Psoas muscle (tissue), 8 donors: ENCODE results near the gene SPATA18. TPM values are rescaled to one million over a fixed set of nuclear protein-coding genes. Genes with fewer than 3 reads are reported as not detected.
"Not testable (repeated sequence)": the region's sequence is repeated elsewhere in the genome, so short reads cannot be mapped to it uniquely, and the experiment has no call there.

Experiments
- ATAC-seq, 4 donors: fragments of 200-7000 bp; cut with Tn5 transposase; one replicate each; pipeline ENCODE4 v1.9.1; 2020; ENCODE audit warnings: moderate library complexity in 3 of 4, mild to moderate bottlenecking in 2 of 4
- DNase-seq, 2 donors: peaks; one replicate each; pipeline ENCODE4 v3.0.0-alpha.2; 2020
- H3K27ac ChIP-seq: fragments of 200-600 bp; one replicate; pipeline ENCODE4 v1.8.0; 2022
- H3K27me3 ChIP-seq, 3 donors: fragments of 200-600 bp in 1 of 3; one replicate each; pipeline versions ENCODE4 v1.6.1 to v1.8.0; 2013 to 2022; ENCODE audit warnings: low read length in 2 of 3, mild to moderate bottlenecking in 2 of 3, moderate library complexity in 1 of 3; ENCODE audit not compliant: insufficient read depth in 3 of 3
- H3K36me3 ChIP-seq, 2 donors: fragments of 200-600 bp in 1 of 2; one replicate each; pipeline versions ENCODE4 v1.6.1 to v1.8.0; 2013 to 2022; ENCODE audit warnings: low read depth in 1 of 2, mild to moderate bottlenecking in 1 of 2, moderate library complexity in 1 of 2; ENCODE audit not compliant: insufficient read depth in 1 of 2
- H3K4me1 ChIP-seq: fragments of 200-600 bp; one replicate; pipeline ENCODE4 v1.8.0; 2022
- H3K4me3 ChIP-seq: fragments of 200-600 bp; one replicate; pipeline ENCODE4 v1.8.0; 2022; ENCODE audit warnings: mild to moderate bottlenecking
- H3K9me3 ChIP-seq: fragments of 200-600 bp; one replicate; pipeline ENCODE4 v1.8.0; 2022
- WGBS, 3 donors: extraction: QIAGEN DNeasy Blood & Tissue Kit; methylation state at CpG; one replicate each; pipeline versions ENCODE4 v1.1.6 to v1.1.7; 2013; 5-methylcytosine and 5-hydroxymethylcytosine counted together
- intact Hi-C, 2 donors: fragments of 100-400 bp; cut with DNase I; formaldehyde crosslinking; loops; one replicate each; pipeline versions ENCODE4 v1.11.0 to v1.14.2; 2022
- polyA plus RNA-seq, 3 donors: library from polyadenylated mRNA; stranded (reverse); fragments of 200-250 nt; gene quantifications; one replicate each; pipeline ENCODE4 v1.2.3, GENCODE V29; 2013
- total RNA-seq, 4 donors: library from RNA; stranded (reverse); fragmentation: NEBNext Ultra II Directional in 2 of 4; extraction: Animal tissue kit (Norgen Biotek cat#: 25700) in 2 of 4; gene quantifications; one replicate each; pipeline versions ENCODE4 v1.2.1 to v1.2.4, GENCODE V29; 2021 to 2023
- TF ChIP-seq, protein P1 (sequence below): fragments of 200-600 bp; IDR thresholded peaks from one replicate; pipeline ENCODE4 v1.8.0; 2022; ENCODE audit warnings: antibody characterized with exemption
- donor health status: healthy with polysubstance abuse.
- donor health status: DM: no; HTN: no; CAD: no; lungs with moderate emphysema.
- donor health status: Bipolar disorder and iron deficiency.
- donor health status: healthy.
- donor health status: DM: yes; HTN: yes; CAD: no.
- donor health status: DM: no; HTN: no; CAD: no.
- donor health status: DM: no; HTN: no; CAD: no.
- donor health status: DM: yes; HTN: yes; CAD: no.

SPATA18 gene
- total and polyA plus RNA-seq, 7 donors, result 0.14 to 2.5 (median 0.88) TPM

GRCh38 chr4:52069571-52069970 is 18.5 kb downstream of the SPATA18 start:
- ATAC-seq (no peak), DNase-seq (no peak)
- Histone ChIP-seq H3K4me3 (no peak overlapping the region), H3K27me3 (peaks cover 0 to 4% (median 0%) of the 10 kb centered on the region in 3 donors), H3K9me3 (no peaks in the 10 kb centered on the region), H3K36me3 (no peaks in the 10 kb centered on the region), H3K27ac (no peak overlapping the region), H3K4me1 (no peaks in the 10 kb centered on the region)
- TF ChIP-seq, protein P1, sequence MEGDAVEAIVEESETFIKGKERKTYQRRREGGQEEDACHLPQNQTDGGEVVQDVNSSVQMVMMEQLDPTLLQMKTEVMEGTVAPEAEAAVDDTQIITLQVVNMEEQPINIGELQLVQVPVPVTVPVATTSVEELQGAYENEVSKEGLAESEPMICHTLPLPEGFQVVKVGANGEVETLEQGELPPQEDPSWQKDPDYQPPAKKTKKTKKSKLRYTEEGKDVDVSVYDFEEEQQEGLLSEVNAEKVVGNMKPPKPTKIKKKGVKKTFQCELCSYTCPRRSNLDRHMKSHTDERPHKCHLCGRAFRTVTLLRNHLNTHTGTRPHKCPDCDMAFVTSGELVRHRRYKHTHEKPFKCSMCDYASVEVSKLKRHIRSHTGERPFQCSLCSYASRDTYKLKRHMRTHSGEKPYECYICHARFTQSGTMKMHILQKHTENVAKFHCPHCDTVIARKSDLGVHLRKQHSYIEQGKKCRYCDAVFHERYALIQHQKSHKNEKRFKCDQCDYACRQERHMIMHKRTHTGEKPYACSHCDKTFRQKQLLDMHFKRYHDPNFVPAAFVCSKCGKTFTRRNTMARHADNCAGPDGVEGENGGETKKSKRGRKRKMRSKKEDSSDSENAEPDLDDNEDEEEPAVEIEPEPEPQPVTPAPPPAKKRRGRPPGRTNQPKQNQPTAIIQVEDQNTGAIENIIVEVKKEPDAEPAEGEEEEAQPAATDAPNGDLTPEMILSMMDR, result no peak
- WGBS, 3 donors, result 61 to 67% (median 63%) methylated on average over 1 of the region's 1 CpG
- intact Hi-C loops, result no loop called here

DNA sequence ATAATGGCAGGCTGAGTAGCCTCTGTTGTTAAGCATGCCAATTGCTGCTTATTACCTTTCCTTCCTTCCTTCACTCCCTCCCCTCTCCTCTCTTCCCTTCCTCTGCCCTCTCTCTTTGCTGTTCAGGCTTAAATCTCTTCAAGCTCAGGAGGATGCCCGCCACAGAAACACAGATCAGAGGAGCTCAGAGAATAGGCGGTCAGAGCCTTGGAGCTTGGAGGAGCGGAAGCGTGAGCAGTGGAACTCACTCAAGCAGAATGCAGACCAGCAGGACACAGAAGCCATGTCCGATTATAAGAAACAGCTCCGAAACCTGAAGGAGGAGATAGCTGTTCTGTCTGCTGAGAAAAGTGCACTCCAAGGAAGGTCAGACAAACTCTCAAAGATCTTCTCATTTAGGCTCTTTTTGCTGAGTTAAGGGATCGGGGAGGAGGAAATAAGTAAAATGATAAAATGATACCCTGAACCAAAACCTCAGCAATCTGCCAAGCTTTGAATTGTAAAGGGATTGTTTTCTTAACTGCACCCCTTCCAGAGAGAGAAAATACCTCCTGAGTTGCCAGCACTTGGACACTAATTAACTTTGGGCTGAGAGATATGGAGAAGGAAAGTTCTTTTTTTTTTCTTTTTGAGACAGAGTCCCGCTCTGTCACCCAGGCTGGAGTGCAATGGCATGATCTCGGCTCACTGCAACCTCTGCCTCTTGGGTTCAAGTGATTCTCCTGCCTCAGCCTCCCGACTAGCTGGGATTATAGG is 20.9 kb downstream of the SPATA18 start:
- DNase-seq (no peak), ATAC-seq (no peak)
- Histone ChIP-seq H3K27me3 (peaks cover 0 to 4% (median 0%) of the 10 kb centered on the region in 3 donors), H3K36me3 (no peaks in the 10 kb centered on the region), H3K4me3 (no peak overlapping the region), H3K27ac (no peak overlapping the region), H3K4me1 (no peaks in the 10 kb centered on the region), H3K9me3 (no peaks in the 10 kb centered on the region)
- intact Hi-C loops, result no loop called here
- 75 to 79% (median 77%) methylated on average over 10 of the region's 10 CpGs for WGBS, 3 donors
- TF ChIP-seq, protein P1, result no peak

DNA sequence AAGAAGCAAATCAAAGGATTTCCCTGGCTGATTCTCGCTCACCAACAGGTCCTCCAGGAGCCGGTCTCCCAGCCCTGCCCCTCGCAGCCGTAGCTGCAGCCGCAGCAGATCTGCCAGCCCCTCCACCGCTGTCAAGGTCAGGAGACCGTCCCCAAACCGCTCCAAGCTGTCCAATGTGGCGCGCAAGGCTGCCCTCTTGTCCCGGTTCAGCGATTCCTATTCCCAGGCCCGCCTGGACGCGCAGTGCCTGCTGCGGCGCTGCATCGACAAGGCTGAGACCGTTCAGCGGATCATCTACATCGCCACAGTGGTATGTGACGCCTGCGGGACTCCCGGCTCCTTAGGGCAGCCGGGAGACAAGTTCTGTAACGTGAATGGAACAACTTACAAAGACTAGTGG is 25.6 kb downstream of the SPATA18 start:
- no peak overlapping the region for H3K4me3 ChIP-seq
- DNase-seq, result peak in 1 of 2 donors; percentile 11
- H3K4me1 ChIP-seq, result no peaks in the 10 kb centered on the region
- no peak overlapping the region for H3K27ac ChIP-seq
- H3K27me3 ChIP-seq, result no peaks in the 10 kb centered on the region
- TF ChIP-seq, protein P1, result no peak
- no peaks in the 10 kb centered on the region for H3K9me3 ChIP-seq
- WGBS, 3 donors, result 7 to 12% (median 9%) methylated on average over 26 of the region's 26 CpGs
- intact Hi-C loops, result no loop called here
- peaks cover 0 to 4% of the 10 kb centered on the region in 2 donors for H3K36me3 ChIP-seq
- ATAC-seq, result peak in 1 of 4 donors; percentile 46

DNA sequence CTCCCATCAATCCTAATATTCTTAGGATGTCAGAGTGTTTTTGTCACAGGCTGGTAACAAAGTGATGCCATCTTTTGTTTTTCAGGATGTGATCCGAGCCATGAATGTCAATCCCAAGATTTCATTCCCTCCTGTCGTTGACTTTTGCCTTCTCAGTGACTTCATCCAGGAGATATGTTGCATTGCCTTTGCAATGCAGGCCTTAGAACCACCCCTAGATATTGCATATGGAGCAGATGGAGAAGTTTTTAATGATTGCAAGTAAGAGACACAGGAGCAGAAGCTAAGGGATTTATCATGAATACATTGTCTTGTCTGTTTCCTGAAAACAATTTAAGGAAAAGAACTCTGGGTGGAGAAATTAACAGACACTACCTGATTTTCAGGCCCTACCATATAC is 28.6 kb downstream of the SPATA18 start:
- Histone ChIP-seq H3K27ac (no peak overlapping the region), H3K4me3 (no peak overlapping the region), H3K4me1 (no peaks in the 10 kb centered on the region), H3K27me3 (no peaks in the 10 kb centered on the region), H3K36me3 (peaks cover 0 to 4% of the 10 kb centered on the region in 2 donors), H3K9me3 (no peaks in the 10 kb centered on the region)
- TF ChIP-seq, protein P1, result no peak
- ATAC-seq (no peak), DNase-seq (no peak)
- intact Hi-C loops, result no loop called here
- 62 to 68% (median 63%) methylated on average over 2 of the region's 2 CpGs for WGBS, 3 donors

GRCh38 chr4:52081216-52081615 is 30.1 kb downstream of the SPATA18 start:
- intact Hi-C loops, result no loop called here
- DNase-seq, result no peak
- TF ChIP-seq, protein P1, result no peak

DNA sequence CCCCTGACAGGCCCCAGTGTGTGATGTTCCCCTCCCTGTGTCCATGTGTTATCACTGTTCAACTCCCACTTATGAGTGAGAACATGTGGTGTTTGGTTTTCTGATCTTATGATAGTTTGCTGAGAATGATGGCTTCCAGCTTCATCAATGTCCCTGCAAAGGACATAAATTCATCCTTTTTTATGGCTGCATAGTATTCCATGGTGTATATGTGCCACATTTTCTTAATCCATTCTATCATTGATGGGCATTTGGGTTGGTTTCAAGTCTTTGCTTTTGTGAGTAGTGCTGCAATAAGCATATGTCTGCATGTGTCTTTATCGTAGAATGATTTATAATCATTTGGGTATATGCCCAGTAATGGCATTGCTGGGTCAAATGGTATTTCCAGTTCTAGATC is 35.3 kb downstream of the SPATA18 start:
- intact Hi-C loops, DNase-seq, H3K9me3 ChIP-seq, H3K27me3 ChIP-seq, ATAC-seq, H3K36me3 ChIP-seq, H3K4me1 ChIP-seq, H3K27ac ChIP-seq, H3K4me3 ChIP-seq: not testable (repeated sequence)
- WGBS, 3 donors, result 85 to 86% (median 85%) methylated on average over 1 of the region's 1 CpG

More at GRCh38 chr4:52081216-52081615, 30.1 kb downstream of the SPATA18 start:
- H3K4me1 ChIP-seq, result no peaks in the 10 kb centered on the region
- no peak for ATAC-seq
- H3K36me3 ChIP-seq, result peaks cover 0 to 4% of the 10 kb centered on the region in 2 donors
- H3K4me3 ChIP-seq, result no peak overlapping the region
- H3K27ac ChIP-seq, result no peak overlapping the region
- no peaks in the 10 kb centered on the region for H3K27me3 ChIP-seq
- no peaks in the 10 kb centered on the region for H3K9me3 ChIP-seq
